GM12878 (cell line): ENCODE measurements around the gene LIMK1. TPM values are rescaled to one million over a fixed set of nuclear protein-coding genes. Genes with fewer than 3 reads are reported as not detected.

Source experiments
- ATAC-seq: fragments of 200-7000 bp; cut with Tn5 transposase; 3 replicates; pipeline ENCODE4 v1.9.1; 2020; ENCODE audit warnings: mild to moderate bottlenecking, moderate library complexity
- BruUV-seq: library from RNA; stranded (reverse); fragments of 400-500 nt; replicated peaks from 2 replicates; lab custom pipeline; 2021; lab: Mats Ljungman, UMichigan
- CTCF ChIA-PET: fragments of 300-600 bp; sonication (Branson Sonifier 250); formaldehyde crosslinking; extraction: SDS; loops from one replicate; lab custom pipeline; 2021; ENCODE audit warnings: inconsistent platforms; lab: Yijun Ruan, JAX
- POLR2A ChIA-PET: fragments of 350-600 bp; formaldehyde crosslinking; extraction: SDS; loops from one replicate; lab custom pipeline; 2021; ENCODE audit warnings: inconsistent platforms; lab: Charles Lee
- RAD21 ChIA-PET: fragments of 300-600 bp; sonication (Branson Sonifier 250); formaldehyde crosslinking; loops from one replicate; lab custom pipeline; 2023; ENCODE audit warnings: antibody characterized with exemption; ENCODE audit not compliant: unreplicated experiment; lab: Charles Lee
- SMC1A ChIA-PET: fragments of 300-600 bp; sonication (Branson Sonifier 250); formaldehyde crosslinking; loops from one replicate; lab custom pipeline; 2023; ENCODE audit not compliant: unreplicated experiment, uncharacterized antibody; lab: Charles Lee
- DNase-seq: peaks from one replicate; pipeline ENCODE4 v3.0.0-alpha.2; 2011; ENCODE audit warnings: low read depth, low spot score
- FAIRE-seq: peaks from 3 replicates; lab custom pipeline; 2011; peaks lifted over from hg19 to GRCh38; lab: Jason Lieb, UNC
- H2AFZ ChIP-seq: 2 replicates; pipeline ENCODE4 v1.6.0; 2011; ENCODE audit warnings: low read depth, low read length, control low read depth; ENCODE audit not compliant: control insufficient read depth
- H3K27ac ChIP-seq: 2 replicates; pipeline ENCODE4 v1.5.1; 2011; ENCODE audit warnings: control low read depth; ENCODE audit not compliant: control insufficient read depth, insufficient read depth
- H3K27me3 ChIP-seq, 2 experiments: replicated peaks in 1 of 2; 2 replicates each; pipeline versions ENCODE4 v1.6.0 to v1.6.1; 2011; ENCODE audit warnings: low read length in 1 of 2; ENCODE audit not compliant: control insufficient read depth in 2 of 2, insufficient read depth in 2 of 2
- H3K36me3 ChIP-seq, 2 experiments: 2 replicates each; pipeline ENCODE4 v1.5.1; 2011; ENCODE audit warnings: low read length in 1 of 2; ENCODE audit not compliant: control insufficient read depth in 2 of 2, insufficient read depth in 2 of 2
- H3K4me1 ChIP-seq: 2 replicates; pipeline ENCODE4 v1.6.1; 2011; ENCODE audit warnings: mild to moderate bottlenecking, low read length, moderate library complexity, mixed read lengths; ENCODE audit not compliant: control insufficient read depth, insufficient read depth
- H3K4me2 ChIP-seq: 2 replicates; pipeline ENCODE4 v1.6.0; 2011; ENCODE audit warnings: control low read depth; ENCODE audit not compliant: control insufficient read depth, insufficient read depth
- H3K4me3 ChIP-seq: fragments of 200-600 bp; sonication (generic); 2 replicates; pipeline ENCODE4 v1.5.1; 2016
- H3K79me2 ChIP-seq: 2 replicates; pipeline ENCODE4 v1.6.0; 2011; ENCODE audit warnings: low read length; ENCODE audit not compliant: control insufficient read depth, insufficient read depth
- H3K9ac ChIP-seq: 2 replicates; pipeline ENCODE4 v1.8.0; 2011; ENCODE audit warnings: low read length, control low read depth, mixed read lengths; ENCODE audit not compliant: control insufficient read depth, insufficient read depth
- H3K9me3 ChIP-seq: replicated peaks from 3 replicates; pipeline ENCODE4 v1.5.1; 2011; ENCODE audit warnings: mild to moderate bottlenecking, low read length; ENCODE audit not compliant: control insufficient read depth, insufficient read depth
- H4K20me1 ChIP-seq: 2 replicates; pipeline ENCODE4 v1.6.0; 2011; ENCODE audit not compliant: control insufficient read depth, insufficient read depth
- CREB1 ChIP-seq: IDR thresholded peaks from 2 replicates; pipeline ENCODE4 v1.6.1; 2012; ENCODE audit warnings: low read depth, mild to moderate bottlenecking, inconsistent platforms
- CTCF ChIP-seq, 3 experiments: IDR thresholded peaks in 2 of 3; conservative IDR thresholded peaks in 1 of 3; 2 replicates each; pipeline ENCODE4 v1.5.1; 2011; ENCODE audit warnings: low read depth in 3 of 3, low read length in 3 of 3, mild to moderate bottlenecking in 3 of 3, control low read depth in 2 of 3, moderate library complexity in 2 of 3, inconsistent platforms in 1 of 3, mixed read lengths in 1 of 3; ENCODE audit not compliant: control insufficient read depth in 2 of 3, insufficient read depth in 1 of 3; ENCODE audit errors: extremely low read depth in 1 of 3
- EP300 ChIP-seq, 2 experiments: fragments of 150-350 bp in 1 of 2; IDR thresholded peaks; 2 replicates each; pipeline ENCODE4 v1.6.1; 2011 to 2012; ENCODE audit warnings: low read depth in 2 of 2, low read length in 2 of 2, borderline replicate concordance in 1 of 2, improper control_type of control experiment in 1 of 2, inconsistent platforms in 1 of 2; ENCODE audit not compliant: control insufficient read depth in 1 of 2
- NKRF ChIP-seq: fragments of 450-650 bp; conservative IDR thresholded peaks from 2 replicates; pipeline ENCODE4 v1.6.1; 2017; ENCODE audit warnings: mild to moderate bottlenecking, moderate library complexity
- POLR2A ChIP-seq: IDR thresholded peaks from 2 replicates; pipeline ENCODE4 v1.6.1; 2011; ENCODE audit warnings: low read depth, mild to moderate bottlenecking, low read length
- RAD21 ChIP-seq: IDR thresholded peaks from 2 replicates; pipeline ENCODE4 v1.6.1; 2011; ENCODE audit warnings: mild to moderate bottlenecking, low read depth, low read length, moderate library complexity; ENCODE audit not compliant: insufficient read depth
- SP1 ChIP-seq: IDR thresholded peaks from one replicate; pipeline ENCODE4 v1.6.1; 2011; ENCODE audit warnings: low read depth, low read length
- TAF1 ChIP-seq: IDR thresholded peaks from 2 replicates; pipeline ENCODE4 v1.6.1; 2011; ENCODE audit warnings: mild to moderate bottlenecking, low read depth, low read length, borderline replicate concordance
- YBX1 ChIP-seq: fragments of 450-650 bp; IDR thresholded peaks from 2 replicates; pipeline ENCODE4 v1.6.1; 2016; ENCODE audit warnings: antibody characterized with exemption
- ZNF622 ChIP-seq: fragments of 450-650 bp; IDR thresholded peaks from 2 replicates; pipeline ENCODE4 v1.6.1; 2017; ENCODE audit warnings: mild to moderate bottlenecking, inconsistent platforms
- WGBS: methylation state at CpG from one replicate; pipeline ENCODE4 v1.1.6; 2016; ENCODE audit warnings: low lambda C conversion rate; ENCODE audit not compliant: insufficient replicate concordance, insufficient coverage; ENCODE audit errors: missing lambda C conversion rate; 5-methylcytosine and 5-hydroxymethylcytosine counted together
- in situ Hi-C: fragments of 300-500 bp; cut with MboI; formaldehyde crosslinking; loops from 9 replicates; pipeline ENCODE4 v1.14.3; 2018; ENCODE audit warnings: mixed read lengths
- intact Hi-C: fragments of 100-400 bp; cut with micrococcal nuclease; formaldehyde crosslinking; loops from one replicate; pipeline ENCODE4 v1.14.2; 2022; ENCODE audit not compliant: unreplicated experiment
- polyA plus RNA-seq, 11 experiments: library from polyadenylated mRNA; depleted of rRNA in 4 of 11; unstranded in 6 of 11; stranded (reverse) in 5 of 11; fragments of >200 nt; fragmentation: Nextera tagmentation in 4 of 11; fragmentation: Illumina TruSeq in 1 of 11; extraction: Ambion mirVana in 4 of 11; extraction: Trizol in 1 of 11; gene quantifications; 1 replicate in 1 of 11; 2 replicates in 10 of 11; pipeline versions ENCODE4 v1.2.1 to v1.2.3, GENCODE V29; 2011 to 2016; ENCODE audit warnings: inconsistent platforms in 2 of 11, missing spikeins in 2 of 11, low read depth in 1 of 11
- total RNA-seq, 4 experiments: library from RNA; depleted of rRNA in 3 of 4; stranded (reverse); fragments of >200 nt in 3 of 4; fragmentation: Illumina TruSeq in 1 of 4; extraction: Trizol in 1 of 4; gene quantifications; 2 replicates each; pipeline versions ENCODE4 v1.2.1 to v1.2.3, GENCODE V29; 2013 to 2021
- TF ChIP-seq, protein P1 (sequence below): fragments of 450-650 bp; IDR thresholded peaks from 2 replicates; pipeline ENCODE4 v1.6.1; 2016; ENCODE audit warnings: mild to moderate bottlenecking

LIMK1 gene
- total and polyA plus RNA-seq, 10 of the 15 experiments (the other 5 are each of a cell fraction or from before 2014, with no cell fraction given) = 0.71 to 59.4 (median 28.8) TPM

DNA sequence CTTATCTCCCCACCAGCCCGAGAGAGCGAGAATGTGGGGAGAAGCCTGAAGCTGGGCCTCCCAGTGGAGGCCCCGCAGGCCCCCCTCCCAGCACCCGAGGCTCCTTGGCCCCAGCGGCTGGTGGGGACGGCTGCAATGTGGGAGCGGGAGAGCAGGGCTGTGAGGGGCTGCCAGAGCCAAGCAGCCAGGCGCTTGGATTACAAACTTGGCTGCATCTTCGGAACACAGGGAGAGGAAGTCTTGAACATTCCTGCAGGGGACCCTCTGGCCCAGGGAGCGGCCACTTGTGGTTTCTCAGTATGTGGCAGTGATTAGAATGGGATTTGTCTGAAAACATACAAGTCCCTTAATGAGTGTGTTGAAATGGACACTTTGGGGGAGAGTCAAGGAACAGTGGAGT lies 32.4 kb upstream of the LIMK1 start:
- Histone ChIP-seq H4K20me1 (no peaks in the 10 kb centered on the region), H2AFZ (no peak overlapping the region), H3K9ac (no peak overlapping the region), H3K4me3 (no peak overlapping the region), H3K9me3 (no peaks in the 10 kb centered on the region), H3K4me2 (no peak overlapping the region), H3K27me3 (no peaks in the 10 kb centered on the region; a peak in 1 of 4 replicates), H3K36me3 (no peaks in the 10 kb centered on the region), H3K4me1 (no peaks in the 10 kb centered on the region), H3K79me2 (no peaks in the 10 kb centered on the region), H3K27ac (no peak overlapping the region)
- no peak for ATAC-seq
- in situ Hi-C loops = no loop called here
- 61% methylated on average over 9 of the region's 10 CpGs for WGBS
- ChIA-PET SMC1A (no interaction called here), CTCF (no interaction called here), RAD21 (no interaction called here), POLR2A (no interaction called here)
- BruUV-seq = no TSS peak
- no peak for TF ChIP-seq CREB1
- no peak for TF ChIP-seq ZNF622
- TF ChIP-seq NKRF = no peak
- intact Hi-C loops = no loop called here
- no peak for DNase-seq
- no peak for FAIRE-seq

DNA sequence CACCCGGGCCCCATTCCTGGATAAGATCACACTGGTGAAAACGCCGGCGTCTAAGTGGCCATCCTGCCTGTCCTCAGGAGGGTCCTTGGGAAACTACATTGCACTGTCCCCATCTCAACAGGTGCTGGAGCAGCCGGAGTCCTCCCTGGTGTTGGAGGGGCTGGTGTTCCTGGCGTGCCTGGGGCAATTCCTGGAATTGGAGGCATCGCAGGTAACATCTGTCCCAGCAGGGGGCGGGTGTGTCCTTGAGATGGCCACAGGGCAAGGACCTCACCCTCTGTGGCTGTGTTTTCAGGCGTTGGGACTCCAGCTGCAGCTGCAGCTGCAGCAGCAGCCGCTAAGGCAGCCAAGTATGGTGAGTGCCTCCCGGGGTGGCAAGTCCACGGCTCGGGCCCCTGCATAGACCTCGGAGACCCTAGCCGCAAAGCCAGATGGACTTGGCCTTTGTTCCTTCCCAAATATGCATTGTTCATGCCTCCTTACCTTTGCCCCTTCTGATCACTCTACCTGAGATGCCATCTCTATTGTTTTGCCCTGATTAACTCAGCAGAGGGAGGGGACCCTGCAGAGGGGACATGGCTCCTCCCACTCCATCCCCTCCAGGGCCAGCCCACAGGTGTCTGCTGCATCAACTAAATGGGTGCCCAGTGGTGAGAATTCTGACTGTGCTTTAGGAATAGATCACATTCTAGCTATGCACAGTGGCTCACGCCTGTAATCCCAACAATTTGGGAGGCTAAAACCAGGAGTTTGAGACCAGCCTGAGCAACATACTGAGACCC lies 31.8 kb upstream of the LIMK1 start:
- in situ Hi-C loops = no loop called here
- POLR2A ChIA-PET = no interaction called here
- no peak overlapping the region for H3K27ac ChIP-seq
- no peaks in the 10 kb centered on the region; a peak in 1 of 4 replicates for H3K27me3 ChIP-seq
- no TSS peak for BruUV-seq
- CTCF ChIA-PET = no interaction called here
- H3K79me2 ChIP-seq = no peaks in the 10 kb centered on the region
- H2AFZ ChIP-seq = no peak overlapping the region
- WGBS = 24% methylated on average over 16 of the region's 16 CpGs
- H3K4me3 ChIP-seq = no peak overlapping the region
- intact Hi-C loops = no loop called here
- H3K9me3 ChIP-seq = no peaks in the 10 kb centered on the region
- peak; percentile 71 for ATAC-seq
- DNase-seq = no peak
- RAD21 ChIA-PET = no interaction called here
- H3K4me1 ChIP-seq = no peaks in the 10 kb centered on the region
- H3K9ac ChIP-seq = no peak overlapping the region
- H3K4me2 ChIP-seq = no peak overlapping the region
- FAIRE-seq = no peak
- SMC1A ChIA-PET = no interaction called here
- H3K36me3 ChIP-seq = no peaks in the 10 kb centered on the region
- H4K20me1 ChIP-seq = no peaks in the 10 kb centered on the region
- TF ChIP-seq POLR2A = no peak
- TF ChIP-seq EP300 (IDR thresholded peaks at IDR 0.05; ENCODE audit: borderline replicate concordance in 1 of 2, control insufficient read depth in 1 of 2, low read depth in 2 of 2, low read length in 2 of 2) = no peak
- TF ChIP-seq SP1 = no peak
- no peak for TF ChIP-seq TAF1
- peak; percentile 34; the same call in 1 of the 2 replicates for TF ChIP-seq RAD21
- TF ChIP-seq, protein P1, sequence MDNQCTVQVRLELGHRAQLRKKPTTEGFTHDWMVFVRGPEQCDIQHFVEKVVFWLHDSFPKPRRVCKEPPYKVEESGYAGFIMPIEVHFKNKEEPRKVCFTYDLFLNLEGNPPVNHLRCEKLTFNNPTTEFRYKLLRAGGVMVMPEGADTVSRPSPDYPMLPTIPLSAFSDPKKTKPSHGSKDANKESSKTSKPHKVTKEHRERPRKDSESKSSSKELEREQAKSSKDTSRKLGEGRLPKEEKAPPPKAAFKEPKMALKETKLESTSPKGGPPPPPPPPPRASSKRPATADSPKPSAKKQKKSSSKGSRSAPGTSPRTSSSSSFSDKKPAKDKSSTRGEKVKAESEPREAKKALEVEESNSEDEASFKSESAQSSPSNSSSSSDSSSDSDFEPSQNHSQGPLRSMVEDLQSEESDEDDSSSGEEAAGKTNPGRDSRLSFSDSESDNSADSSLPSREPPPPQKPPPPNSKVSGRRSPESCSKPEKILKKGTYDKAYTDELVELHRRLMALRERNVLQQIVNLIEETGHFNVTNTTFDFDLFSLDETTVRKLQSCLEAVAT = no peak
- no peak for TF ChIP-seq YBX1
- peak; percentile 33 to 42 (median 35); a peak in 3 of 6 replicates for TF ChIP-seq CTCF (IDR thresholded peaks at IDR 0.05 in 2 of 3, conservative IDR thresholded peaks at IDR 0.05 in 1 of 3; ENCODE audit: control insufficient read depth in 2 of 3, extremely low read depth in 1 of 3, insufficient read depth in 1 of 3, low read depth in 3 of 3, low read length in 3 of 3)
